HL-60 (cell line): ENCODE data around the gene ESRRA.

Source experiments
- CTCF ChIP-seq: IDR thresholded peaks from one replicate; pipeline ENCODE4 v1.5.1; 2011; ENCODE audit warnings: low read length, control low read depth, inconsistent platforms; ENCODE audit not compliant: insufficient read depth
- GABPA ChIP-seq: IDR thresholded peaks from 2 replicates; pipeline ENCODE4 v1.6.1; 2012; ENCODE audit warnings: low read depth
- POLR2AphosphoS5 ChIP-seq: IDR thresholded peaks from 2 replicates; pipeline ENCODE4 v1.6.1; 2012; ENCODE audit warnings: low read depth
- REST ChIP-seq: IDR thresholded peaks from 2 replicates; pipeline ENCODE4 v1.6.1; 2012; ENCODE audit warnings: low read depth; ENCODE audit not compliant: insufficient replicate concordance
- SPI1 ChIP-seq: IDR thresholded peaks from 2 replicates; pipeline ENCODE4 v1.6.1; 2012; ENCODE audit warnings: low read depth, mild to moderate bottlenecking, borderline replicate concordance

- TF ChIP-seq CTCF, result no peak
- TF ChIP-seq POLR2AphosphoS5, result 0 out of 2 replicates have a peak, but pooled peaks have one; percentile 41
- peak; percentile 99 for TF ChIP-seq GABPA
- TF ChIP-seq SPI1, result peak; percentile 73; the same call in 1 of the 2 replicates
- TF ChIP-seq REST, result peak; percentile 27
Observed at GRCh38 chr11:64269540-64270220, 35.6 kb upstream of the ESRRA start.
